ENCODE data around the gene SPRTN.

The SPRTN gene

GRCh38 chr1:231338270-231339128, at the start of gene SPRTN:
Gene SPRTN, plus strand, starts transcription at chr1:231338293. Its CDS starts 91 bp downstream, at chr1:231338384.
- DNase-seq (ENCODE audit: low read depth in 2 of 2, low spot score in 1 of 2), result no peak

- DNase-seq (ENCODE audit: low read depth in 2 of 2, low spot score in 1 of 2), result no peak
Observed at GRCh38 chr1:231295938-231296337, 42.2 kb upstream of the SPRTN start.

- no peak for DNase-seq (ENCODE audit: low read depth in 2 of 2, low spot score in 1 of 2)
Observed at GRCh38 chr1:231301990-231302389, 36.1 kb upstream of the SPRTN start.

- DNase-seq (ENCODE audit: low read depth in 2 of 2, low spot score in 1 of 2), result no peak
Observed at GRCh38 chr1:231310391-231310934, 27.6 kb upstream of the SPRTN start.

- no peak for DNase-seq (ENCODE audit: low read depth in 2 of 2, low spot score in 1 of 2)
Observed at GRCh38 chr1:231311720-231312431, 26.2 kb upstream of the SPRTN start.

- DNase-seq (ENCODE audit: low read depth in 2 of 2, low spot score in 1 of 2), result no peak
Observed at GRCh38 chr1:231312432-231312788, 25.7 kb upstream of the SPRTN start.

GRCh38 chr1:231313661-231314060, 24.4 kb upstream of the SPRTN start:
- no peak for DNase-seq (ENCODE audit: low read depth in 2 of 2, low spot score in 1 of 2)

- DNase-seq (ENCODE audit: low read depth in 2 of 2, low spot score in 1 of 2), result peak in 1 of 2 donors; percentile 6
Observed at GRCh38 chr1:231315887-231316286, 22.2 kb upstream of the SPRTN start.

GRCh38 chr1:231317306-231318014, 20.6 kb upstream of the SPRTN start:
- DNase-seq (ENCODE audit: low read depth in 2 of 2, low spot score in 1 of 2), result no peak

GRCh38 chr1:231318015-231318355, 20.1 kb upstream of the SPRTN start:
- DNase-seq (ENCODE audit: low read depth in 2 of 2, low spot score in 1 of 2), result no peak

GRCh38 chr1:231318568-231318967, 19.5 kb upstream of the SPRTN start:
- no peak for DNase-seq (ENCODE audit: low read depth in 2 of 2, low spot score in 1 of 2)

GRCh38 chr1:231319080-231319479, 19.0 kb upstream of the SPRTN start:
- DNase-seq (ENCODE audit: low read depth in 2 of 2, low spot score in 1 of 2), result no peak

- no peak for DNase-seq (ENCODE audit: low read depth in 2 of 2, low spot score in 1 of 2)
Observed at GRCh38 chr1:231322880-231323530, 15.1 kb upstream of the SPRTN start.

- no peak for DNase-seq (ENCODE audit: low read depth in 2 of 2, low spot score in 1 of 2)
Observed at GRCh38 chr1:231324660-231325059, 13.4 kb upstream of the SPRTN start.

GRCh38 chr1:231326248-231326647, 11.8 kb upstream of the SPRTN start:
- no peak for DNase-seq (ENCODE audit: low read depth in 2 of 2, low spot score in 1 of 2)

- DNase-seq (ENCODE audit: low read depth in 2 of 2, low spot score in 1 of 2), result no peak
Observed at GRCh38 chr1:231327617-231328016, 10.5 kb upstream of the SPRTN start.

- no peak for DNase-seq (ENCODE audit: low read depth in 2 of 2, low spot score in 1 of 2)
Observed at GRCh38 chr1:231329483-231329882, 8.6 kb upstream of the SPRTN start.

GRCh38 chr1:231332761-231333160, 5.3 kb upstream of the SPRTN start:
- DNase-seq (ENCODE audit: low read depth in 2 of 2, low spot score in 1 of 2), result no peak

GRCh38 chr1:231334079-231334666, 3.9 kb upstream of the SPRTN start:
- no peak for DNase-seq (ENCODE audit: low read depth in 2 of 2, low spot score in 1 of 2)

GRCh38 chr1:231334952-231335351, 3.1 kb upstream of the SPRTN start:
- no peak for DNase-seq (ENCODE audit: low read depth in 2 of 2, low spot score in 1 of 2)

Data from stimulated activated CD8-positive, alpha-beta memory T cell treated with anti-CD3 and anti-CD28 coated beads, Interleukin-4, amount 100 ng/mL, for 1 hour (primary cell).